ENCODE data around the gene RFX8.

Gene RFX8

DNA sequence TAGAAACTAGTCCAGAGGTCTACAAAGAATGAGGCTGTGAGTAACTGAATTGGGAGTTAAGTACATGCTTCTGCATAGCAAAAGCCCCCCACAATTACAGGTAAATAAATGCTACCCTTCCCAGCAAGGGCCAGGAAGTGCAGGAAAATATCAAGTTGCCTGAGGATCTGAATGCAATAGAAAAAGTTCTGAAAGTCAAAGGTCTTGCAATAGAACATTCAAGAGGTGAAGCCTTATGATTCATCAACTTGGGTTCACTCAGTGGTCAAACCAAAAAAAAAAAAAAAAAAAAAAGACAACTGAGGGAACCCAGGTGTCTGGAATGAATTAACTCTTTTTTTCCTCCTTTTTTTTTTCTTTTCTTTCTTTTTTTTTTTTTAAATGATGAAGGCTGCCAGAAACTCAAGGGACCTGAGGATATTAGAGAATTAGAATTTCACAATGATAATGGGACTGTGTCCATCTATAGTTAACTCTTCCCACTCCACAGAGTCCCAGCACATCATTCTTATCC, 42.9 kb upstream of the RFX8 start:
- no peak for TF ChIP-seq FOXP2 (optimal IDR thresholded peaks at IDR 0.05; ENCODE audit: borderline replicate concordance, extremely low read depth, extremely low read length, insufficient read depth)
- TF ChIP-seq SIN3A (IDR thresholded peaks at IDR 0.05; ENCODE audit: borderline replicate concordance, insufficient read depth, low read length): no peak
- TF ChIP-seq TAF1 (IDR thresholded peaks at IDR 0.05; ENCODE audit: borderline replicate concordance, insufficient read depth, low read length): no peak
- TF ChIP-seq, protein P1, sequence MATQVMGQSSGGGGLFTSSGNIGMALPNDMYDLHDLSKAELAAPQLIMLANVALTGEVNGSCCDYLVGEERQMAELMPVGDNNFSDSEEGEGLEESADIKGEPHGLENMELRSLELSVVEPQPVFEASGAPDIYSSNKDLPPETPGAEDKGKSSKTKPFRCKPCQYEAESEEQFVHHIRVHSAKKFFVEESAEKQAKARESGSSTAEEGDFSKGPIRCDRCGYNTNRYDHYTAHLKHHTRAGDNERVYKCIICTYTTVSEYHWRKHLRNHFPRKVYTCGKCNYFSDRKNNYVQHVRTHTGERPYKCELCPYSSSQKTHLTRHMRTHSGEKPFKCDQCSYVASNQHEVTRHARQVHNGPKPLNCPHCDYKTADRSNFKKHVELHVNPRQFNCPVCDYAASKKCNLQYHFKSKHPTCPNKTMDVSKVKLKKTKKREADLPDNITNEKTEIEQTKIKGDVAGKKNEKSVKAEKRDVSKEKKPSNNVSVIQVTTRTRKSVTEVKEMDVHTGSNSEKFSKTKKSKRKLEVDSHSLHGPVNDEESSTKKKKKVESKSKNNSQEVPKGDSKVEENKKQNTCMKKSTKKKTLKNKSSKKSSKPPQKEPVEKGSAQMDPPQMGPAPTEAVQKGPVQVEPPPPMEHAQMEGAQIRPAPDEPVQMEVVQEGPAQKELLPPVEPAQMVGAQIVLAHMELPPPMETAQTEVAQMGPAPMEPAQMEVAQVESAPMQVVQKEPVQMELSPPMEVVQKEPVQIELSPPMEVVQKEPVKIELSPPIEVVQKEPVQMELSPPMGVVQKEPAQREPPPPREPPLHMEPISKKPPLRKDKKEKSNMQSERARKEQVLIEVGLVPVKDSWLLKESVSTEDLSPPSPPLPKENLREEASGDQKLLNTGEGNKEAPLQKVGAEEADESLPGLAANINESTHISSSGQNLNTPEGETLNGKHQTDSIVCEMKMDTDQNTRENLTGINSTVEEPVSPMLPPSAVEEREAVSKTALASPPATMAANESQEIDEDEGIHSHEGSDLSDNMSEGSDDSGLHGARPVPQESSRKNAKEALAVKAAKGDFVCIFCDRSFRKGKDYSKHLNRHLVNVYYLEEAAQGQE (IDR thresholded peaks at IDR 0.05; ENCODE audit: insufficient read depth in 1 of 2, low read depth in 2 of 2, low read length in 2 of 2): no peak

- TF ChIP-seq SIN3A (IDR thresholded peaks at IDR 0.05; ENCODE audit: borderline replicate concordance, insufficient read depth, low read length): no peak
- no peak for TF ChIP-seq TAF1 (IDR thresholded peaks at IDR 0.05; ENCODE audit: borderline replicate concordance, insufficient read depth, low read length)
- TF ChIP-seq POLR2AphosphoS5 (IDR thresholded peaks at IDR 0.05; ENCODE audit: low read depth, low read length): no peak
- no peak for TF ChIP-seq FOXP2 (optimal IDR thresholded peaks at IDR 0.05; ENCODE audit: borderline replicate concordance, extremely low read depth, extremely low read length, insufficient read depth)
- TF ChIP-seq, protein P1 (IDR thresholded peaks at IDR 0.05; ENCODE audit: insufficient read depth in 1 of 2, low read depth in 2 of 2, low read length in 2 of 2): no peak
Measured at GRCh38 chr2:101516823-101517690, 42.1 kb upstream of the RFX8 start.

GRCh38 chr2:101516349-101516748, 41.4 kb upstream of the RFX8 start:
- TF ChIP-seq, protein P1 (IDR thresholded peaks at IDR 0.05; ENCODE audit: insufficient read depth in 1 of 2, low read depth in 2 of 2, low read length in 2 of 2): no peak
- no peak for TF ChIP-seq SIN3A (IDR thresholded peaks at IDR 0.05; ENCODE audit: borderline replicate concordance, insufficient read depth, low read length)

DNA sequence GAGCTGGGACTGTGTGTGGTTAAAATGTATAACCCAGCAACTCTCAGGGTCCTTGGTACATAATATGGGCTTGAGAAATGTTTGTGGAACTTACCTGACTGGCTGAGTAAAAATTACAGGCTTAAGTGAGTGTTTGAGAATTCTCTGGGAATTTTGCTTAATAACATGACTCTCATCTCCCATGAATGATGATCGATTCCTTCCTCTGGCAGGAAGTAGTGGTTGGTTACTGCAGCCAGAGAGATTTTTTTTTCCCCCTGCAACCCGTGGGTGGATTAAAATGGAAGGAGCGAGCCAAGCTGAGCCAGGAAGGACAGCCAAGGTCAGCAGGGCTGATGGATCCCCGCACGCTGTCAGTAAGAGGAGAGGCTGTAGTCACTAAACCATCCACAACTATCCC, 40.6 kb upstream of the RFX8 start:
- TF ChIP-seq FOXP2 (optimal IDR thresholded peaks at IDR 0.05; ENCODE audit: borderline replicate concordance, extremely low read depth, extremely low read length, insufficient read depth): no peak
- TF ChIP-seq, protein P1 (IDR thresholded peaks at IDR 0.05; ENCODE audit: insufficient read depth in 1 of 2, low read depth in 2 of 2, low read length in 2 of 2): no peak
- no peak for TF ChIP-seq TAF1 (IDR thresholded peaks at IDR 0.05; ENCODE audit: borderline replicate concordance, insufficient read depth, low read length)
- TF ChIP-seq POLR2AphosphoS5 (IDR thresholded peaks at IDR 0.05; ENCODE audit: low read depth, low read length): no peak
- no peak for TF ChIP-seq SIN3A (IDR thresholded peaks at IDR 0.05; ENCODE audit: borderline replicate concordance, insufficient read depth, low read length)

All from PFSK-1 (cell line).